Activated gamma-delta T cell (primary cell): Measurements from ENCODE around the gene COL24A1.

Experiments
- DNase-seq: peaks from one replicate; lab custom pipeline; 2025; lab: John Stamatoyannopoulos, UW

The COL24A1 gene

GRCh38 chr1:85681087-85681486 lies 475.5 kb downstream of the COL24A1 start:
- no peak for DNase-seq
